Suppressor macrophage treated with lipopolysaccharide for 4 hours (primary cell): ENCODE data around the gene CD1D.
"Not testable (repeated sequence)": the region's sequence is repeated elsewhere in the genome, so short reads cannot be mapped to it uniquely, and the experiment has no call there.

ENCODE experiments used
- DNase-seq: peaks from one replicate; pipeline ENCODE4 v3.0.0-alpha.2; 2020

CD1D gene

DNA sequence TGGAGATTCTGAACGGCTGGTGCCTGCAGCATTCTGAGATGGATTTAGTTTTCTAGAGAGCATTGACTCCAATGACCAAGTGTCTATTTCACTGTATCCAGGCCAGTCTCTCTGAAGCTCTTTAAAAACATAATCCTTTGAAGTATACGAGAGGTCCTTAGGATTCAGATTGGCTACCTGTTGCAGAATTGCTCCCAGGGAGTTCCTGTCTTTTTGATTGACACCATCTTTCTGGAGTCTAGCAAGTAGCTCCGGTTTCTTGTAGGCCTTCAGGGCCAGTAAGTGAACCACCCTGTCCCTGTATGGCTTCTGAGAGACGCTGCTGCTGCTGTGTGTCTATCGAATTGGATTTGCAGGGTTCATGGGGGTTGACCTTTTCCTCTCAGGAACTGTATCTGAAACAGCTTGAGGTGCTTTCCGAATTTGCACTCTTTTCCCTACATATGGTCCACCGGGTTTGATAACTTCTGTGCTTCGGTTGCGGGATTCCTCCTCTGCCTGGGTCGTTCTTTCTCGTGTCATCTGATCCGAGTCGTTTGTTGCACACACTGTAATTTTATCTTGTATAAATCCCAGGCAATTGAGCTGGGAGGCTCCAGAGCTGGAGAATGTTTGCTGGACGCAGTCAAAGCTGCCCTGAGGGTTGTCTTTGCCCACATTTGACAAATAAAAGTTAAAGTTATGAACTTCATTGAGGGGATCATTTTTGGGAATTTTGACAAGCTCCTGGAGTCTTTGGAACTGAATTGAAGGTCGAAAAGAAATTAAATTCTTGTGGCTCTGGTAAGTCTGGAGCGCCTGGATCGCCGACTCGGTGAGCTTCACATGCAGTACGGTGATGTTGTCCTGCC lies 3.6 kb upstream of the CD1D start:
- DNase-seq, result not testable (repeated sequence)

- peak; percentile 83 for DNase-seq
These were observed 2.8 kb upstream of the CD1D start for GRCh38 chr1:158177700-158178450.

GRCh38 chr1:158179301-158180041 lies 1.2 kb upstream of the CD1D start:
- DNase-seq, result peak; percentile 44

GRCh38 chr1:158181577-158181922 lies 855 bp downstream of the CD1D start:
- DNase-seq, result no peak

DNA sequence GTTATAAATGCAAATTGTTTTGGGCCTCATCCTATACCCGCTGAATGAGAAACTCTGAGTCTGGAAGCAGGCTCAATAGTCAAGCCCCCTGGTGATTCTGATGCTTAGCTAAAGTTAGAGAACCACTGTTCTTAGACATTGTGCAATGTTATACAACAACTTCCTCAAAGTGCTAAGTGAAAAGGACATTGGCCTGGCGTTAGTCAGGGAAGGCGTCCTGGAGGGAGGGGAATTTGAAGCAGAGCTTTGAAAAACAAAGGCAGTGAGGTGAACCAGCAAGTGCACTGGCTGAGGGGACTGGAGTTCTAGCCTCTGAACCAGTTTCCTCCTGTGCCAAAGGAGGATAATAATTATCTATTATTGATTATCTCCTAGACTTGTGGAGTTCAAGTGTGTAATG lies 5.1 kb downstream of the CD1D start:
- DNase-seq, result peak; percentile 86

DNA sequence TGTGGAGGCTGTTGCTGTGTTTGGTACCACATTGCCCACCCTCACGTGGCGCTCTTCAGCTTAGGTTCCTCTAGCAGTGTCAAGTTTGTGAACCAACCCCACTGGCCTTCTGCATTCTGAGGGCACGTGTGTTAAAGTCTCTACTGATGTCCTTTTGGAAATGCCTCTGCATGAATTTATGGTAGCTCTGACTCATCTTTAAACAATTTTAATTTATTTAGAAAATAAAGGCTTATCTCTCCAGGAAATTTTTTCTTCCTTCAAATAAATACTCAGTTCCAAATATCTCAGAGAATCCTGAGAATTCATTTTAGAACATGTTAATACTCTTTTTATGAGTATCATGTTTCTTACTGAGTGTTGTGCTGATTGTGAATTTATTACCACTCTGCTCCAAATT lies 5.5 kb downstream of the CD1D start:
- no peak for DNase-seq

GRCh38 chr1:158188611-158189010 lies 7.9 kb downstream of the CD1D start:
- no peak for DNase-seq

- no peak for DNase-seq
These were observed 8.9 kb downstream of the CD1D start for GRCh38 chr1:158189624-158190023.

DNA sequence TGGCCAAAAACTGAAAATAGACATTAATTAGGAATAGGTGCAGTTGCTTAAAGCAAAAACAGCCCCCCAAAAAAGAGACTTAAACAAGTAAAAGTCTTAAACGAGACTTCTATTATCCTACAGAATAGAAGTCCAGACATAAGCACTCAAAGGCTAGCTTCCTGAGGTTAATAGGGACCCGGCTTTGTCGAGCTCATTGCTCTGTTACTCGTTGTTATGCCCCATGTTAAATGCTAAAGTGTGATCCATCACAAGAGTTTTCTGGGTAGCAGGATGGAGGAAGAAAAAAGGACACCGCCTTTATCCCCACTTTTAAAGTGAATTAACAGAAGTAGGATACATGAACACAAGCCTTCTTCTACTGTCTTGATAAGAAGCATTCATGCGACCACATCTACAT lies 10.6 kb downstream of the CD1D start:
- DNase-seq, result no peak

DNA sequence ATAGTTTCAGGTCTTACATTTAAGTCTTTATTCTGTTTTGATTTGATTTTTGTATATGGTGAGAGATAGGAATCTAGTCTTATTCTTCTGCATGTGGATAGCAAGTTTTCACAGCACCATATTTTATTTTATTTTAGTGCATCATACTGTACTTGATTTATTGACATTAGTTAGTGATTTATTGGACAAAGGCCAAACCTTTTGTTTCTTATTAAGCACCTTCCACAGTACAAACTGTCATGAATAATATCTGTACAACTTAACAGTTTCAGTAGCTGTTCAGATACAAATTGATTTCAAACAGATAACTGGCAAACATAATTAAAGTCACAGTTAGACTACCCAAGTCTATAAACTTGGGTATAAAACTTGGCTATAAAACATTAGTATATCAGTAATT lies 15.8 kb downstream of the CD1D start:
- DNase-seq, result no peak

- DNase-seq, result peak; percentile 64
These were observed 19.2 kb downstream of the CD1D start for GRCh38 chr1:158199849-158200248.

- no peak for DNase-seq
These were observed 19.8 kb downstream of the CD1D start for GRCh38 chr1:158200527-158200926.

- DNase-seq, result peak; percentile 79
These were observed 23.2 kb downstream of the CD1D start for GRCh38 chr1:158203693-158204457.

GRCh38 chr1:158204458-158204827 lies 23.7 kb downstream of the CD1D start:
- DNase-seq, result no peak

- DNase-seq, result peak; percentile 42
These were observed 28.0 kb downstream of the CD1D start for GRCh38 chr1:158208586-158209116.

GRCh38 chr1:158212320-158212719 lies 31.6 kb downstream of the CD1D start:
- no peak for DNase-seq

GRCh38 chr1:158223445-158223844 lies 42.8 kb downstream of the CD1D start:
- DNase-seq, result not testable (repeated sequence)

DNA sequence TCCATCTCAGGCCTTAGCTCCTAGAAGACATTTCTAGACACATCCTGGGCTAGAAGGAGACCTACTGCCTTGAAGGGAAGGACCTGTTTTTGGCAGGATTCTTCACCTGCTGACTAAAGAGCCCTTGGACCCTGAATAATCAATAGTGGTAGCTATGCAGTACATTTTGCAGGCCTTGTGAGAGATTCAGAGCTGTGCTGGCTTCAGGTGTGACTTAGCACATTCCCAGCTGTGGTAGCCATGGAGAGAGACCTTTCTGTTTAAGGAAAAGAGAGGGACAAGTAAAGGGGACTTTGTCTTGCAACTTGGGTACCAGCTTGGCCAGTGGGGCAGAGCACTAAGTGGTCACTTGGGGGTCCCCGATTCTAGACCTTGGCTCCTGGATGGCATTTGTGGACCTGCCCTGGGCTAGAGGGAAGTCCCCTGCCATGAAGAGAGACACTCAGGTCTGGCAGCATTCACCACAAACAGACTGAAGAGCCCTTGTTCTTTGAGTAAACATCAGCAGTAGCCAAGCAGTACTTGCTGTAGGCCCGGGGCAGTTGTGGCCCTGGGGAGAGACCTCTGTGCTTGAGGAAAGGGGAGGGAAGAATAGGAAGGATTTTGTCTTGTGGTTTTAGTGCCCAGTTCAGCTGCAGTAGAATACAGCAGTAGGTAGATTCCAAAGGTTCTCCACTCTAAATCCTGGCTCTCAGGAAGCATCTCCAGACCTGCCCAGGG lies 47.4 kb downstream of the CD1D start:
- no peak for DNase-seq
